Measurements from ENCODE around the gene FILIP1L.

The FILIP1L gene

DNA sequence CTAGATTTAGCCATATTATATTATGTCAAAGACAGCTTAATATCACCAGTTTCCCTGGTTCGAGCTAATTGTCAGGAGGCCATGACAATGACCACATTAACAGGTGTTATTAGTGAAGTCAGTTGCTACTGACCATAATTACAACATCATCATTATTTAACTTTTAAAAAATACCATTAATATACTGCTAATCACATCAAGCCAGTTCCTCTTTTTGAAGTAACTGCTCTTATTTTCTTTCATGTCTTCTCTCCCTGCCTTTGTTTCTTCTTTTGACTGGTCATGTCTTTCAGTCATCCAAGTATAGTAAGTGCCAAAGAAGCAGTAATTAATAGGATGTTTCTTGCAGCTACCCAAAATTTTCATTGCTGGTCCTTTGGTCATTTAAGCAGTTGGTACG, 235.0 kb downstream of the FILIP1L start:
- DNase-seq: no peak

DNA sequence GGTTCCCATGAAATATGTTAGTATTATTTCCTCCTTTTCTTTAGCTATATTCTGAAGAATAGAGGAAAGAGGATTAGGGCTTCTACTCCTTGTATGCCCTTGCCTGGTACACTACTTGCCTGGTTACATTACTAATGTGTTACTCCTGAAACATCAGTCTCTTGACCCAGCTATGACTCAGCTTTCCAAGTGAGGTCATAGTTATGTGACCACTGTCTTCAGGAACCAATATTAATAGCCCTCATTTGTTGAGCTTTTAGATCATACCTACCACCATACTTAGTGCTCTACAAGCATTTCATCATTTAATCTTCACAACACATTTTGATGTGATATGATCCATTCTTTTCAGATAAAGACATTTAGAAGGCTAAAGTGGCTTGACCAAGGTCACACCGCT, 236.3 kb downstream of the FILIP1L start:
- no peak for DNase-seq

GRCh38 chr3:99877031-99877579, 237.2 kb downstream of the FILIP1L start:
- no peak for DNase-seq

- peak; percentile 62 for DNase-seq
Observed at GRCh38 chr3:99875929-99876841, 238.1 kb downstream of the FILIP1L start.

DNA sequence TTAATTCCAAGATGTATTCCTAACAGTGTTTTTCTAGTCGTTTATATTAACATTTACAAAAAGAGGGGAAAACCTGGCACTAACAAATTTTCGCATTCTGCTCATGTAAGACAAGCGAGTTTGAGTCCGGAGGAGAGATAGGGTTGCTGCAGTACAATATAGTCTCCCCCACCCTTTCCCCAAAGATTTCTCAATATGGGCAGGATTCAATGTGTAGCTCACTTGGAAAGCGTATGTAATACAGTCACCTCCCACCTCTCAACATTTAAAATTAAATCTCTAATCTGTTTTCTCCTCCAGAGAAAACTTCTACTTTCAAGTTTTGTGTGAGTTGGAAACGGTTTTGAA, 238.7 kb downstream of the FILIP1L start:
- no peak for DNase-seq

- no peak for DNase-seq
Observed at GRCh38 chr3:99874237-99875002, 239.9 kb downstream of the FILIP1L start.

DNA sequence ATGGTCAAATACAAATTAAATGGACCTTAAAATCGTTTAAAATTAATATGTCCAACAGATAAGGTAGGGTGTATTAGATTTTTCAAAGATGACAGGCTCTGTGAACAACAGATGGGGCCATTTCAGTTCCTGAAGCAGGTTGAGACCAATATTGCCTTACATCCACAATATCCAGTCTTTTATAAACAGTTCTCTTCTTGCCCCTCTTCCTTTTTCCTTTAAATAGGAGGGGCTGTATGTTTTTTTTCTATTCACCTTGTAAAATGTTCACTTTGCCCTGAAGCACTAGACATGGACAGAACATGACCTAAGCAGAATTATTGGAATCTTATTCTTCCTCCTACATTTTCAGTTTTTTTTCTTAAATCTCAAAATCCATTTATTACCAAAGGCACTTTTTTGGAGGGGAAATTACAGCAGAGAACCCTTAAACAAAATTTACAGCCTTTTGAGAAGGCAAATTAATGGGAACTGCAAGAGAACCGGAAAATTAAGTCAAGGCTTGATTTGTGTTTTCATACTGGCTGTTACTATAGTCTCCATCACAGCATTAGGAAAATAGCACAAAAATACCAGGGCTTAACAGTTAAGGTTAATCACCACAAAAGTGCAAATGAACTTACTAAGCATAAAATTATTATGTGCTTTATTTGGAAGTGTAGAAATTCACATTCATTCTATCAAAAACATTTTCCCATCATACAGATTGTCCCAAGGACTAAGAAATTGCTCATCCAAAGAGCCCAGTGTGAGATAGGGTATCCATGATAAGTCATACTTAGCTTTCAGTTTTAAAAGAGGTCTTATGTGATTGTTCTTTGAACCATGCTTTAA, 240.8 kb downstream of the FILIP1L start:
- DNase-seq: no peak

DNA sequence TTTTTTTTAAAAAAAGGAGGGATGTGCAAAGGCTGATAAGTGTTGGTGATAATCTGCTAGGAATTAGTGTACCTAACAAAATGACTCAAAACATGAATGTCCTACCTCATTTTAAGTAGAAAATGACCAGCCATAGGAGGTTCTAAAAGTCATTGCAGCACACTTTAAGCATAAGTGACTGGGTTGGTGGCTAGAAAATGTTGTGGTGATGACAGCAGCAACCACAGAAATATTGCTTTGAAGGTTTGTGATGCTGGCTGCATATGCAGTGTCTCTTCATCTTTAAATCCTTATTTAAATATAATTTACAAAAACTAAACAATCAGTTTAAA, 241.4 kb downstream of the FILIP1L start:
- DNase-seq: no peak

GRCh38 chr3:99871231-99872045, 242.9 kb downstream of the FILIP1L start:
- no peak for DNase-seq

- no peak for DNase-seq
Observed at GRCh38 chr3:99870712-99871111, 243.6 kb downstream of the FILIP1L start.

DNA sequence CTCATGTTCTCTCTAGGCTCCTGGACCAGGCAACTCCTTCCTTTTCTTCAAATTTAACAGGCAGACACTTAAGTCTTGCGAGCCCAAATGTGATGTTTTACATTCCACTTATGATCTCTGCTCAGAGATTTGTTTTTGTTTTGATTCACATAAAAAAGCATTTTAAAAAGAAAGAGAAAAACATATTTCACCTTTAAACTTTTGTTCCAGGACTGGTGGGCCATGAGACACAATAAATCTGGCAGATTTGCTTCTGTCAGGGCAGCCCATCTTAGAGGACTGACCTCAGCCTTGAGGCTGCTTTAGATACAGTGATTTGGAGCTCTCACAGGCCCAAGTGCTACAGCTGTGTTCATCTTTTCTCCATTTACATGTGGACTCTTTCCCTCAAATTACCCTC, 244.7 kb downstream of the FILIP1L start:
- DNase-seq: no peak

GRCh38 chr3:99868311-99868646, 246.0 kb downstream of the FILIP1L start:
- DNase-seq: no peak

DNA sequence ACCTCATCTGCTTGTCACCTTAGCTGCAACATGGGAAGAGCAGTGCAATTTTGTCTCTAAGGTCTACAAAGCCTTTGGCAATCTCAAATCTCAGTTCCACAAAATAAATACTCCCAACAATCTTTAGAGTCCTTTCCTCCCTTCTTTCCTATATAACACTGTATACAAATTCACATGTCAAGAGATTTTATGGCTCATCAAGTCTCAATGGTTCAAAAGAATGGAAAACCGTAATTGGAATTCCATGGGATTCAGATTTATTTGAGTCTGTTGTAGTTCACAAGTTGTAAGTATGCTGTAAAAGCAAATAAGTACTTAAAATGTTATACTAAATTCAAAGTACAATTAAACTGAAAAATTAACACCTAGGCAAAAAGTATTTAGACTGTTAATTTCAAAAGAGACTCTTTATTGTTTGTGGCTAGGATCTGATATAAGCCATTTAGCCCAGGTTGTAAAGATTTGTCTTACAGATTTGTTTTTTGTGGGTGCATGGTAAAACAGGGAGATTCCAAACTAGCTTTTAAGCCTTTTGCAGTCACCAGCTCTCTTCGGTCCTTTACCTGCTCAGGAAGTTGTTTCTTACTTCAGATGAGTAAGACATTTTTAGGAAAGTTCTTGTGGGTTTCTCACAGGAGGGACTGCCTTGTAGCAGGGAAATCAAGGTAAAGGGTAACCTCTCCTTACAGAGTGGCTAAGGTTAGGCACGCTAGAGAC, 246.5 kb downstream of the FILIP1L start:
- no peak for DNase-seq

DNA sequence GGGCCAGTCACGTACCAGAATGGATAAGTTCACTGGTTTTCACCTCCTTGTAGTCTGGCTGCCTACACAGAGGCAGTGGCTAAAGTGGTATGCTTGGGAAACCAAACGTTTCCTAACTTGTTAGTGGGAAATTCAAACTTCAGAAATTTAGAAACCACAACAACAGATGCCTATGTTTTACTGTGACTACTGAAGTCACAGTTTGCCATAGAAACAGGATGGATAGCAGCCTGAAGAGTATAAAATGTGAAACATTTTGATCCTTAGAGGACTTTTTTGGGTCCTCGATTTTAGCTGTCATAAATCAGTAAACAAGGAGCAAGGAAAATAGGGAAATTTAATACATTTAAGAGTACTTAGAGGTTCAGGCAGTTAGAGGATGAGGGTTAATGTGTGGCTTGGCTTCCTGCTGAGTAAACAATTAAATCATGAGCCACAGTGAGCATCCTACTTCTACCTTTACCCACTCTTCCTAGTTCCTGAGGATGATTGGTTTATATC, 248.0 kb downstream of the FILIP1L start:
- DNase-seq: no peak

DNA sequence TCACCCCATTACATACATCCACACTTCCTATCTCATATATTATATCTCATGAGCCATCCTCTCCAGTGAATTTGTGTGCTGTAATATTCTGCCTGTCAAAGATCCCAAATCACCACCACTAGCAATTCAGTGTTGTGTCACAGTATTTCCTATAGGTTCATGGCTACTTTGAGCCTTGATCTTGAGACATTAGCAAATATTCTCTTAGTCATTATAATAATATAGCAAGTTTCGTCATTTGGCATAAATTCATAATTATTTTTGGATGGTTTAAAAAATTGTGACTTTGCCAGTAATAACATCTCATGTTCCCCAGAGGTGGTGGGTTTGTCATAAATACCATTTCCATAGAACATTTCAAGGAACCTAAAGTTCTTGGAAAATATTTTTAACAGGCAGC, 249.0 kb downstream of the FILIP1L start:
- DNase-seq: no peak

DNA sequence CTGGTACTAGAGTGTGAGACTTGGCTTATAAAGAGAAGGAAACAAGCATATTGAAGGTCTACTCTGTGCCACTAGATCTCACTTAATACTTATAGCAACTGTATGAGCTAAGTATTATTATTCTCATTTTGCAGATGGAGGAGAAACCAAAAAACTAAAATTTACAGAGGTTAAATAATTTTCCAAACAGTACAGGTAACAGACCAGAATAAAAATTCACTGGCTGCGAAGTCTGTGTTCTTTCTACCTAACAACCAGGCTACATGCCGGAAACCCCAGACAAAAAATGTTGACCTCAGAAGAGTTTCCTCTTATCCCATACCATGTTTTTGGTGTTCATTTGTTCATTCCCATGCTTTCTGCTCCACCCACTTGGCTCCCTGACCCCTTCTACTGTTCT, 250.0 kb downstream of the FILIP1L start:
- DNase-seq: no peak

DNA sequence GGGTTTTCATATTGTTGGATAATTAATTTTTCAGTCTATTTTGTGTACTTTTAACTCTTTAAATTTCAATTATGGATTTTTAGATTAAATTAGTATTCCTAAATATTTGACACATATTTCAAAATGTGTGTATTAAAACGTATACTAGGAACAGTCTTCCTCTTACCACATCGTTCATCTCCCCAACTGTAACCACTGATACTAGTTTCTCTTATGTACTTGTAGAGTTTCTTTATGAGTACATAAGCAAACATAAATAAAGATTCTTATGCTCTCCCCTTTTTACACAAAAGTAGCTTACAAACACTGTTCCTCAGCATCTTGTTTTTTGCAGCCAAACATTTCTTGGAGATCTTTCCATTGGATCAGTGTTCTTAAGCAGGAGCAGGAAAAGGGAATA, 250.7 kb downstream of the FILIP1L start:
- DNase-seq: no peak

- DNase-seq: no peak
Observed at GRCh38 chr3:99863002-99863401, 251.3 kb downstream of the FILIP1L start.

DNA sequence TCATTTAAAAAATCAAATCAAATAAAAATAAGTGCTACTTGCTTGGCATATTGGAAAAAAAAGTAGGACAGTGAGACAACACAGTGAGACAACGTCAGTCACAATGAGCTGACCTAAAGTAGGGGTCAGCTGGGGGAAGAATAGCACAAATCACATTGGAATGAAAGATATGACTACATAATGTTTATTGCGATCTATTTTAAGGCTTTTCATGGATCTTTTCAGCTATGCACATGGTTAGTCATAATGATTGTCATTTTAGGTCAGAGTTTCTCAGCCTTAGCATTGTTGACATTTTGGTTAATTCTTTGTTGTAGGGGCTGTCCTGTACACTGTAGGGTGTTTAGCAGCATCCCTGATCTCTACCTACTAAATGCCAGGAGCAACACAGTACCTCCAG, 252.1 kb downstream of the FILIP1L start:
- no peak for DNase-seq

GRCh38 chr3:99861216-99861615, 253.1 kb downstream of the FILIP1L start:
- DNase-seq: no peak

- DNase-seq: no peak
Observed at GRCh38 chr3:99859825-99860224, 254.5 kb downstream of the FILIP1L start.

GRCh38 chr3:99858469-99858868, 255.8 kb downstream of the FILIP1L start:
- DNase-seq: no peak
